ENCODE measurements around the gene KRTAP3-1. TPM values are rescaled to one million over a fixed set of nuclear protein-coding genes. Genes with fewer than 3 reads are reported as not detected.
A peak's percentile ranks its signal among the peaks of the same experiment; 100 is the strongest.

The KRTAP3-1 gene
- not detected in 2 replicates for polyA plus RNA-seq (2011; rRNA removed)
- polyA plus RNA-seq (2012; cell fraction: cytosol; rRNA removed) = not detected in 2 replicates
- polyA plus RNA-seq (2012; cell fraction: nucleus; rRNA removed) = not detected in 2 replicates
- polyA plus RNA-seq (2017; fragmentation: RNase III; extraction: RNeasy Plus Mini Kit Qiagen cat#74134 plus additional on column Dnase treatment) = not detected in 3 replicates
- not detected in 2 replicates for polyA minus RNA-seq (2011; rRNA and poly(A)+ RNA removed)

DNA sequence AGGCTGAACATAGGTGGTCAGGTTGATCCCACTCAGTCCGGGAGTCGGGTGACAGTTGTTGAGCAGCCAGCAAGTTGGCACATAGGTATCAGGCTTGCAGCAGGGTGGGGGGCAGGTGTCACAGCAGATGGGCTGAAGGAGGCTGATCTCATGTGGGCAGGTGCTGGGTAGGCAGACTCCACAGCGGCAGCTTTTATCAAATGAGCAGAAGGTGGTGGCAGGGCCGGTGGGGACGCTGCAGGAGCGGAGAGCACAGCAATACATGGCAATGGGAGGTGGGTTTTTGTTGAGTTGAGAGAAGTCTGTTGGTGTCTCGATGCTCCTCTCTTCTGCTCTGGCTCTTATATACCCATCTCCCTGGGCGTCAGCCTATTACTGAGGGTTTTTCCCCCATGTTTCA is at the start of gene KRTAP3-1:
KRTAP3-1 (minus strand) TSS at position 318 of the 400 bp plus-strand sequence; CDS start at position 264, 54 bp downstream.
- ChIA-PET POLR2A (no interaction called here), CTCF (interaction anchor here (1.0 kb wide), 1 partner anchor 540 kb away, joined by 3 read pairs; no protein-coding TSS in a partner anchor)
- 84% methylated on average over 8 of the region's 8 CpGs for WGBS (ENCODE audit: missing lambda C conversion rate)
- no peak for TF ChIP-seq NFE2L2 (conservative IDR thresholded peaks at IDR 0.05; ENCODE audit: low read length)
- TF ChIP-seq MAZ (IDR thresholded peaks at IDR 0.05; ENCODE audit: borderline replicate concordance, low read depth, low read length) = no peak
- TF ChIP-seq ZSCAN20 (CRISPR knock-in tag; IDR thresholded peaks at IDR 0.05) = no peak
- TF ChIP-seq, protein P1, sequence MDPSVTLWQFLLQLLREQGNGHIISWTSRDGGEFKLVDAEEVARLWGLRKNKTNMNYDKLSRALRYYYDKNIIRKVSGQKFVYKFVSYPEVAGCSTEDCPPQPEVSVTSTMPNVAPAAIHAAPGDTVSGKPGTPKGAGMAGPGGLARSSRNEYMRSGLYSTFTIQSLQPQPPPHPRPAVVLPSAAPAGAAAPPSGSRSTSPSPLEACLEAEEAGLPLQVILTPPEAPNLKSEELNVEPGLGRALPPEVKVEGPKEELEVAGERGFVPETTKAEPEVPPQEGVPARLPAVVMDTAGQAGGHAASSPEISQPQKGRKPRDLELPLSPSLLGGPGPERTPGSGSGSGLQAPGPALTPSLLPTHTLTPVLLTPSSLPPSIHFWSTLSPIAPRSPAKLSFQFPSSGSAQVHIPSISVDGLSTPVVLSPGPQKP (IDR thresholded peaks at IDR 0.05; ENCODE audit: low read depth, low read length) = no peak
- no peak for TF ChIP-seq EHF (CRISPR knock-in tag; IDR thresholded peaks at IDR 0.05)
- TF ChIP-seq HOXA7 (CRISPR knock-in tag; IDR thresholded peaks at IDR 0.05) = no peak
- no peak for TF ChIP-seq ESRRA (IDR thresholded peaks at IDR 0.05; ENCODE audit: borderline replicate concordance, low read length)
- TF ChIP-seq, protein P2, sequence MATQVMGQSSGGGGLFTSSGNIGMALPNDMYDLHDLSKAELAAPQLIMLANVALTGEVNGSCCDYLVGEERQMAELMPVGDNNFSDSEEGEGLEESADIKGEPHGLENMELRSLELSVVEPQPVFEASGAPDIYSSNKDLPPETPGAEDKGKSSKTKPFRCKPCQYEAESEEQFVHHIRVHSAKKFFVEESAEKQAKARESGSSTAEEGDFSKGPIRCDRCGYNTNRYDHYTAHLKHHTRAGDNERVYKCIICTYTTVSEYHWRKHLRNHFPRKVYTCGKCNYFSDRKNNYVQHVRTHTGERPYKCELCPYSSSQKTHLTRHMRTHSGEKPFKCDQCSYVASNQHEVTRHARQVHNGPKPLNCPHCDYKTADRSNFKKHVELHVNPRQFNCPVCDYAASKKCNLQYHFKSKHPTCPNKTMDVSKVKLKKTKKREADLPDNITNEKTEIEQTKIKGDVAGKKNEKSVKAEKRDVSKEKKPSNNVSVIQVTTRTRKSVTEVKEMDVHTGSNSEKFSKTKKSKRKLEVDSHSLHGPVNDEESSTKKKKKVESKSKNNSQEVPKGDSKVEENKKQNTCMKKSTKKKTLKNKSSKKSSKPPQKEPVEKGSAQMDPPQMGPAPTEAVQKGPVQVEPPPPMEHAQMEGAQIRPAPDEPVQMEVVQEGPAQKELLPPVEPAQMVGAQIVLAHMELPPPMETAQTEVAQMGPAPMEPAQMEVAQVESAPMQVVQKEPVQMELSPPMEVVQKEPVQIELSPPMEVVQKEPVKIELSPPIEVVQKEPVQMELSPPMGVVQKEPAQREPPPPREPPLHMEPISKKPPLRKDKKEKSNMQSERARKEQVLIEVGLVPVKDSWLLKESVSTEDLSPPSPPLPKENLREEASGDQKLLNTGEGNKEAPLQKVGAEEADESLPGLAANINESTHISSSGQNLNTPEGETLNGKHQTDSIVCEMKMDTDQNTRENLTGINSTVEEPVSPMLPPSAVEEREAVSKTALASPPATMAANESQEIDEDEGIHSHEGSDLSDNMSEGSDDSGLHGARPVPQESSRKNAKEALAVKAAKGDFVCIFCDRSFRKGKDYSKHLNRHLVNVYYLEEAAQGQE (IDR thresholded peaks at IDR 0.05) = no peak
- TF ChIP-seq, protein P3, sequence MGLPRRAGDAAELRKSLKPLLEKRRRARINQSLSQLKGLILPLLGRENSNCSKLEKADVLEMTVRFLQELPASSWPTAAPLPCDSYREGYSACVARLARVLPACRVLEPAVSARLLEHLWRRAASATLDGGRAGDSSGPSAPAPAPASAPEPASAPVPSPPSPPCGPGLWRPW (IDR thresholded peaks at IDR 0.05) = no peak
- TF ChIP-seq HEYL (CRISPR knock-in tag; IDR thresholded peaks at IDR 0.05) = no peak
- TF ChIP-seq CHD2 (IDR thresholded peaks at IDR 0.05; ENCODE audit: low read length, partially characterized antibody) = no peak
- no peak for TF ChIP-seq EP300 (IDR thresholded peaks at IDR 0.05)
- TF ChIP-seq RNF2 (IDR thresholded peaks at IDR 0.05; ENCODE audit: borderline replicate concordance, low read depth) = no peak
- TF ChIP-seq FOSB (CRISPR knock-in tag; IDR thresholded peaks at IDR 0.05) = no peak
- no peak for TF ChIP-seq HMGXB4 (CRISPR knock-in tag; IDR thresholded peaks at IDR 0.05; ENCODE audit: borderline replicate concordance)
- no peak within 1 kb of the TSS for H3K4me3 ChIP-seq
- no peak within 1 kb of the TSS for H3K27ac ChIP-seq
- H3K9me3 ChIP-seq = no peaks in the 10 kb centered on the region
- H3K4me1 ChIP-seq = peaks cover 18% of the 10 kb centered on the region; the same call in 2 of the 3 replicates
- no peak for FAIRE-seq
- no peak for DNase-seq (ENCODE audit: low read depth in 1 of 2, low spot score in 1 of 2)
- peak within 1 kb of the TSS; percentile 8; the same call in 2 of the 3 replicates for H3K4me2 ChIP-seq
- no peak for ATAC-seq

DNA sequence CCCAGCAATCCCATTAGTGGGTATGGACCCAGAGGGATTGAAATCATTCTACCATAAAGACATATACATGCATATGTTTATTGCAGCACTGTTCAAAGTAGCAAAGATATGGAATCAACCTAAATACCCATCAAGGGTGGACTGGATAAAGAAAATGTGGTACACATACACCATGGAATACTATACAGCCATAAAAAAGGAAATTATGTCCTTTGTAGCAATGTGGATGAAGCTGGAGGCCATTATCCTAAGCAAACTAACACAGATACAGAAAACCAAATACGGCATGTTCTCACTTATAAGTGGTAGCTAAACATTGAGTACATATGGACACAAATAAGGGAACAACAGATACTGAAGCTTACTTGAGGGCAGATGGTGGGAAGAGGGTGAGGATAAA is 48.6 kb upstream of the KRTAP3-1 start:
- H3K4me1 ChIP-seq = peaks cover 34% of the 10 kb centered on the region
- no peak overlapping the region for H3K27ac ChIP-seq
- WGBS (ENCODE audit: missing lambda C conversion rate) = 83% methylated on average over 1 of the region's 1 CpG
- CTCF ChIA-PET = interaction anchor here (1.4 to 2.5 kb wide), 3 partner anchors 9 to 491 kb away, joined by 3 to 12 read pairs (median 4); no protein-coding TSS in a partner anchor
- FAIRE-seq (peak; percentile 36), DNase-seq (ENCODE audit: low read depth in 1 of 2, low spot score in 1 of 2) (no peak), ATAC-seq (no peak)
- POLR2A ChIA-PET = no interaction called here
- H3K4me2 ChIP-seq = no peak overlapping the region
- H3K9me3 ChIP-seq = no peaks in the 10 kb centered on the region
- no peak overlapping the region for H3K4me3 ChIP-seq
- TF ChIP-seq ZSCAN20 (CRISPR knock-in tag; IDR thresholded peaks at IDR 0.05) (no peak), E2F6 (IDR thresholded peaks at IDR 0.05; ENCODE audit: borderline replicate concordance, low read depth) (no peak), CHD4 (IDR thresholded peaks at IDR 0.05; ENCODE audit: borderline replicate concordance) (no peak), KDM1A (IDR thresholded peaks at IDR 0.05; ENCODE audit: low read depth) (no peak), NPAS2 (CRISPR knock-in tag; IDR thresholded peaks at IDR 0.05; ENCODE audit: borderline replicate concordance) (no peak), MYC (IDR thresholded peaks at IDR 0.05; ENCODE audit: borderline replicate concordance, low read length) (no peak), HDAC2 (IDR thresholded peaks at IDR 0.05) (no peak), CTCF (IDR thresholded peaks at IDR 0.05) (no peak), MAZ (IDR thresholded peaks at IDR 0.05; ENCODE audit: borderline replicate concordance, low read depth, low read length) (no peak), EP300 (IDR thresholded peaks at IDR 0.05) (no peak)
- TF ChIP-seq, protein P4, sequence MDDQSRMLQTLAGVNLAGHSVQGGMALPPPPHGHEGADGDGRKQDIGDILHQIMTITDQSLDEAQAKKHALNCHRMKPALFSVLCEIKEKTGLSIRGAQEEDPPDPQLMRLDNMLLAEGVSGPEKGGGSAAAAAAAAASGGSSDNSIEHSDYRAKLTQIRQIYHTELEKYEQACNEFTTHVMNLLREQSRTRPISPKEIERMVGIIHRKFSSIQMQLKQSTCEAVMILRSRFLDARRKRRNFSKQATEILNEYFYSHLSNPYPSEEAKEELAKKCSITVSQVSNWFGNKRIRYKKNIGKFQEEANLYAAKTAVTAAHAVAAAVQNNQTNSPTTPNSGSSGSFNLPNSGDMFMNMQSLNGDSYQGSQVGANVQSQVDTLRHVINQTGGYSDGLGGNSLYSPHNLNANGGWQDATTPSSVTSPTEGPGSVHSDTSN (IDR thresholded peaks at IDR 0.05) = no peak
- TF ChIP-seq, protein P1 (IDR thresholded peaks at IDR 0.05; ENCODE audit: low read depth, low read length) = no peak
